Brain pericyte (primary cell): ENCODE measurements around the gene MYO18B.
"Not testable (repeated sequence)": the region's sequence is repeated elsewhere in the genome, so short reads cannot be mapped to it uniquely, and the experiment has no call there.

ENCODE experiments used
- DNase-seq: peaks from one replicate; pipeline ENCODE4 v3.0.0-alpha.2; 2012; ENCODE audit warnings: low read depth, low spot score

MYO18B gene

GRCh38 chr22:25979968-25980367, 238.0 kb downstream of the MYO18B start:
- no peak for DNase-seq

GRCh38 chr22:25984911-25985310, 242.9 kb downstream of the MYO18B start:
- not testable (repeated sequence) for DNase-seq

GRCh38 chr22:25987948-25988347, 246.0 kb downstream of the MYO18B start:
- no peak for DNase-seq

- DNase-seq = no peak
Measured at GRCh38 chr22:25990940-25991339, 249.0 kb downstream of the MYO18B start.

DNA sequence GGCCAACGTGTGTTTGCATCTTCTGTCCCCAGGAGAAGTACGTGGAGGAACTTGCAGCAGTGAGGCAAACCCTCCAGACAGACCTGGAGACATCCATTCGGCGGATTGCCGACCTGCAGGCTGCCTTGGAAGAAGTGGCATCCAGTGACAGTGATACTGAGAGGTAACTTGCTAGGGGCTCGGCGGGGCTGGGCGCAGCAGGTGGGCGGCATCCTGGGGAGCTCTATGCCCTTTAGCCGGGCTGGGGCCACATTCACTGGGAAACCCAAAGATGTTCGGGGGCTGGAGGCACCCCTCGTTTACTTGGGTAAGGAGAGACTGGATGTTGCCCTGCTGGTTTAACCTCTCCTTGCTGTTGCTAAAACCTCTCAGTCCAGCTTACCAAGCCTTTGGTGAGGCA, 250.3 kb downstream of the MYO18B start:
- DNase-seq = no peak

- no peak for DNase-seq
Measured at GRCh38 chr22:25996669-25997068, 254.7 kb downstream of the MYO18B start.

DNA sequence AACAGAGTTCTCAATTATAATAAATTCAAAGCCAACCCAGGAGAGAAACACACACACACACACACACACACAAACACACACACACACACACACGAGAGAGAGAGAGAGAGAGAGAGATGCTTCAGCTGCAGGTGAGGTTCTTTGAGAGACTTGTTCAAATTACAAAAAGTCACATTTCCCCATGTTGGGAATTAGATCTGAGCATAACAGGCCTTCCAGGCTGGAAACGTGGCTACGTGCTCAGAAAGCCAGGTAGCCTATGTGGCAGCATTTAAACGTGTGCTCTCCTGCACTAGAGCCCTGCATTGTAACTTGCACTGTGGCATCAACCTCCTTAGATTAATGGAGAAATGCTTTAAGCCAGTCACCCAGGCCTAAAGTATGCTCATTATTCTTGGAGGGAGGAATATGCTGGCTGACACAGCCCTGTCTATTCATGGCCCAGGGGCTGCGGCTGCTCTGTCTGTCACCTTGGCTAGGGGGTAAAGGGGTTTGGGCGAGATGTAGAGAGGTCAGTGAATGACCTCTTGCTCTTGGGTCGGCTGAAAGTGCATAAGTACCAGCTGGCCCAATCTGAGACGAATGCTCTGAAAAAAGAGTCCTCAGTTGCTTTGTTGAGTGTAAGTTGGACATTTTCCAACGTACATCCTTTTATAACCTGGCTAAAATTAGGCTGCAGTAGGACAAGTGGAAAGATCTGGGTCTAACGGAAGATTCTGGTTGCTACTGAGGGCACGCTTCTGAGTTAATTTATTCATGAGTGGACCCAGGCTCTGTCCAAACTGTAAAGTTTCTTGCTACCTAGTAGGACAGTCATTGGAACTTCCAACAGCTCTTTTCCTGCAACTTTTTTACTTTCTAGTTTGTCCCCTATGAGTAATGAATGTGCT, 256.1 kb downstream of the MYO18B start:
- no peak for DNase-seq

GRCh38 chr22:26002456-26002855, 260.5 kb downstream of the MYO18B start:
- no peak for DNase-seq

DNA sequence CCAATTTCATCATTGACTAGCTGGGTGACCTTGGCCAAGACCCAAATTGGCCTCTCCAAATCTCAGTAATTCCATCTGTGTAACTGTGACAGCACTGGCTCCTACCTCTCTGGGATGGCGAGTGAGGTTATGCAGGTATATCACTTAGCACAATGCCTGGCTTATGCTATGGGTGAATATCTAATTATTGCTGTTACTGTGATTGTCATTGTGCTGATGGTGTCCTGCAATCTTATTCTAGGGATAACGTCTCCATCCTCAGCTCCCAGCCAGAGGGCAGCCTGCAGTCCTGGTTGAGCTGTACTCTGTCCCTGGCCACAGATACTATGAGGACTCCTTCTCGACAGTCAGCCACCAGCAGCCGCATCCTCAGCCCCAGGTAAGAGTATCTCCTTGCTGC, 262.5 kb downstream of the MYO18B start:
- no peak for DNase-seq

DNA sequence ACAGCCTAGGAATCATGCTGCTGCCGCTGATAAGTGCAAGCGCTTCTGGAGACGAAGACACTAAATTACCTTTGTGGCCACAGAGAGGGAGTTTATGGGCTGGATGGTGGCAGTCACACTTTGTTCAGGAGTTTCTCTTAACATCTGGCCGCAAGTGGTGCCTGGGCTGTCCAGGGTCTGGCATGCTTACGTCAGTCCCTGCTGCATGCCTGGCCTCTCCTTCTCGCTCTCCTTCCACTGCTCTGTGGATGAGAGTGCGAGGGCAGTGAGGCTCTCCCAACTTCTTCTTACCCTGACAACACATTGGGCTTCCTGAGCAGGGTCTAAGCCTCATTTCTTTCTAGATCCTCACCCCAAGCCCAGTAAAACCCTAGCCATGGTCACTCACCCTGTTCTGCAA, 266.6 kb downstream of the MYO18B start:
- DNase-seq = no peak

- DNase-seq = no peak
Measured at GRCh38 chr22:26016916-26017315, 274.9 kb downstream of the MYO18B start.

DNA sequence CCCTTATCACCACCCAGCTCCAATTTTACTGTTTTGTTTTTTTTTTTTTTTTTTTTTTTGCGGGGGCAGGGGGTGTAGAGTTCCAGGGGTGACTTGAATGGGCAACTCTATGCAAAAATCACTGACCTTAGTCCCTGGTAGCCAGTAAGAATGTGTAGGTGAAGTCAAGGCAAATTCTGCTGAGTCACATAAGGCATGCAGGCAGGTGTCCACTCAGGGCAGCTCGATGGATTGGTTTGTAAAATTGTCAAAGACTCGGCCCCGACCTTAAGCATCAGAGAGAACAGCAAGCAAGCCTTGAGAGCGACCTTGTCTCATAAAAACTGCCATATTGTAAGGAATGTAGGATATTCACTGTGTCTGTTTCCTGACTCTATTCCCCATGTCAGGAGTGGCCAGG, 275.9 kb downstream of the MYO18B start:
- no peak for DNase-seq

GRCh38 chr22:26019596-26019995, 277.6 kb downstream of the MYO18B start:
- DNase-seq = no peak

GRCh38 chr22:26021516-26021915, 279.5 kb downstream of the MYO18B start:
- DNase-seq = no peak

GRCh38 chr22:26023104-26023775, 281.3 kb downstream of the MYO18B start:
- no peak for DNase-seq

DNA sequence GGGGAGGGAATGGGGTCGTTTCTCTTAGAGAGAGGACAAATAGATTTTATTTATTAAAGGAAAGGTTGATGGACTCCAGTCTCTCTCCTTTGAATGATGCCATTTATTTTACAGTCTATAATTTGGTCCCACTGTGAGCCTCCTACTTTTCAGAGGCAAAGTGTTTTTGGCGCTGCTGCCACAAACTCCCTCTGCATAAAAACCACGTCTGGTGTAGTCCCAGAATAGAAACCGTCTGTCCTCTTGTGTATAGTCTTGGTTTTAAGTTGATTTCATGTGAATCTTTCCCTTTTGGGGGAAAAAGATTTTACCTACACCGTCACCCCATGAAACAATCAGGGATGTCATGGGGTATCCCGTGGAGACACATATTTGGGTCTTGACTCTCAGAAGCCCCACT, 283.6 kb downstream of the MYO18B start:
- DNase-seq = no peak

GRCh38 chr22:26027341-26027740, 285.4 kb downstream of the MYO18B start:
- no peak for DNase-seq

- DNase-seq = no peak
Measured at GRCh38 chr22:26031641-26032040, 289.7 kb downstream of the MYO18B start.

- no peak for DNase-seq
Measured at GRCh38 chr22:26033071-26033470, 291.1 kb downstream of the MYO18B start.

- no peak for DNase-seq
Measured at GRCh38 chr22:26033586-26033985, 291.6 kb downstream of the MYO18B start.

- DNase-seq = no peak
Measured at GRCh38 chr22:26035523-26035922, 293.5 kb downstream of the MYO18B start.

DNA sequence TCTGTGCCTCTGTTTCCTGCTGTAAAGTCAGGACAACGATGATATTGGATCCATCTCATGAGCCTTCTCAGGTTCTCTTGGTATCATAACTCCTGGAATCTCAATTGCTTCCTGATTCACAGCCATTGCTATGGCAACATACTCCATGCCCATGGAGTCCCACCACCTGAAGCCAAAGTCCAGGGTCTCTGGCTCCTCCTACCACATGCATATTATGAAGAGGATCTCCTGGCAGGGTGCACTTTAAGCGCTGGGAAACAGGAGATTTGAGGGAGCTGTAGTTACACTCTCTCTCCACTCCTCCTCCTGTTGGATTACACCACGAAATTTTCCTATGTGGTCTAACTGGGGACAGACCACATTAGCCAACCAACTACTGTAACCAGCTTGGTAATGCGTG, 296.4 kb downstream of the MYO18B start:
- no peak for DNase-seq

GRCh38 chr22:26041931-26042330, 299.9 kb downstream of the MYO18B start:
- DNase-seq = no peak
